ENCODE results near the gene MIER1.
"Not testable (repeated sequence)": the region's sequence is repeated elsewhere in the genome, so short reads cannot be mapped to it uniquely, and the experiment has no call there.

Gene MIER1

DNA sequence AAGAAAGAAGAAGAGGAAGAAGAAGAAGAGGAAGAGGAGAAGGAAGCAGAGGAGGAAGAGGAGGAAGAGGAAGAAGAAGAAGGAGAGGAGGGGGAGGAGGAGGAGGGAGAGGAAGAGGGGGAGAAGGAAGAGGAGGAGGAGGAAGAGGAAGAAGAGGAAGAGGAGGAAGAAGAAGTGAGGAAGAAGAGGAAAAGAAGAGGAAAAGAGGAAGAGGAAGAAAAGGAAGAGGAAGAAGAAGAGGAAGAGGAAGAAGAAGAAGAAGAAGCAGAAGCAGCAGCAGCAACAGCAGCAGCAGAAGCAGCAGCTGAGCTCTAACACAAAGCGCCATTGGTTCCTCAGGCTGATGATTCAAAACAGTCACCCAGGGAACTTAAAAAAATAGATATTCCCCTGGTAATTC, 34.2 kb upstream of the MIER1 start:
- Histone ChIP-seq H3K27me3 (ENCODE audit: insufficient read depth, low read length, poor library complexity, severe bottlenecking) (no peaks in the 10 kb centered on the region), H3K36me3 (ENCODE audit: insufficient read depth, low read length) (no peaks in the 10 kb centered on the region), H4K20me1 (ENCODE audit: insufficient read depth, low read length, poor library complexity, severe bottlenecking) (no peaks in the 10 kb centered on the region), H3K4me2 (ENCODE audit: low read depth, low read length, poor library complexity, severe bottlenecking) (no peak overlapping the region), H3F3A (ENCODE audit: low read depth) (no peaks in the 10 kb centered on the region), H2AFZ (ENCODE audit: low read length) (no peak overlapping the region), H3K79me2 (ENCODE audit: insufficient read depth, low read length) (no peaks in the 10 kb centered on the region), H3K4me1 (ENCODE audit: insufficient read depth, low read length, poor library complexity, severe bottlenecking) (no peaks in the 10 kb centered on the region), H3K9me2 (replicated peaks; ENCODE audit: low read depth, low read length) (no peaks in the 10 kb centered on the region), H3K9ac (ENCODE audit: low read depth, low read length, poor library complexity, severe bottlenecking) (no peak overlapping the region), H3K9me3 (ENCODE audit: insufficient read depth, low read depth, low read length) (no peaks in the 10 kb centered on the region), H3K4me3 (ENCODE audit: low read length, poor library complexity, severe bottlenecking) (no peak overlapping the region)
- TF ChIP-seq, protein P1, sequence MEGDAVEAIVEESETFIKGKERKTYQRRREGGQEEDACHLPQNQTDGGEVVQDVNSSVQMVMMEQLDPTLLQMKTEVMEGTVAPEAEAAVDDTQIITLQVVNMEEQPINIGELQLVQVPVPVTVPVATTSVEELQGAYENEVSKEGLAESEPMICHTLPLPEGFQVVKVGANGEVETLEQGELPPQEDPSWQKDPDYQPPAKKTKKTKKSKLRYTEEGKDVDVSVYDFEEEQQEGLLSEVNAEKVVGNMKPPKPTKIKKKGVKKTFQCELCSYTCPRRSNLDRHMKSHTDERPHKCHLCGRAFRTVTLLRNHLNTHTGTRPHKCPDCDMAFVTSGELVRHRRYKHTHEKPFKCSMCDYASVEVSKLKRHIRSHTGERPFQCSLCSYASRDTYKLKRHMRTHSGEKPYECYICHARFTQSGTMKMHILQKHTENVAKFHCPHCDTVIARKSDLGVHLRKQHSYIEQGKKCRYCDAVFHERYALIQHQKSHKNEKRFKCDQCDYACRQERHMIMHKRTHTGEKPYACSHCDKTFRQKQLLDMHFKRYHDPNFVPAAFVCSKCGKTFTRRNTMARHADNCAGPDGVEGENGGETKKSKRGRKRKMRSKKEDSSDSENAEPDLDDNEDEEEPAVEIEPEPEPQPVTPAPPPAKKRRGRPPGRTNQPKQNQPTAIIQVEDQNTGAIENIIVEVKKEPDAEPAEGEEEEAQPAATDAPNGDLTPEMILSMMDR (conservative IDR thresholded peaks at IDR 0.05; ENCODE audit: low read length), result no peak
- no peak for TF ChIP-seq EZH2phosphoT487 (IDR thresholded peaks at IDR 0.05; ENCODE audit: borderline replicate concordance)

DNA sequence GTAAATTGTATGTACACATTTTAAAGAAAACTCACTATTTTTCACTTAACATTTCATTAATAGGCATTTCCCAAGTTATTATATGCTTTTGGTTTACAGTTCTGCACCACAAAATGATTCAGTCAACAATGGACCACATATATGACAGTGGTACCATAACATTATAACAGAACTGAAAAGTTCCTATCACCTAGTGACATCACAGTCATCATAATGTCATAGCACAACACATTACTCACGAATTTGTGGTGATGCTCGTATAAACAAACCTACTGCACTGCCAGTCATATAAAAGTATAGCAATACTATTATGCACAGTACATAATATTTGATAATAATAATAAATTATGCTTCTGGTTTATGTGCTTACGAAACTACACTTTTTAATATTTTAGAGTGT, 31.1 kb upstream of the MIER1 start:
- no peaks in the 10 kb centered on the region for H4K20me1 ChIP-seq (ENCODE audit: insufficient read depth, low read length, poor library complexity, severe bottlenecking)
- no peaks in the 10 kb centered on the region for H3F3A ChIP-seq (ENCODE audit: low read depth)
- H3K9ac ChIP-seq (ENCODE audit: low read depth, low read length, poor library complexity, severe bottlenecking), result no peak overlapping the region
- no peaks in the 10 kb centered on the region for H3K4me1 ChIP-seq (ENCODE audit: insufficient read depth, low read length, poor library complexity, severe bottlenecking)
- H3K9me3 ChIP-seq (ENCODE audit: insufficient read depth, low read depth, low read length), result no peaks in the 10 kb centered on the region
- no peaks in the 10 kb centered on the region for H3K27me3 ChIP-seq (ENCODE audit: insufficient read depth, low read length, poor library complexity, severe bottlenecking)
- no peak overlapping the region for H3K4me3 ChIP-seq (ENCODE audit: low read length, poor library complexity, severe bottlenecking)
- H2AFZ ChIP-seq (ENCODE audit: low read length), result no peak overlapping the region
- TF ChIP-seq, protein P1 (conservative IDR thresholded peaks at IDR 0.05; ENCODE audit: low read length), result no peak
- TF ChIP-seq EZH2phosphoT487 (IDR thresholded peaks at IDR 0.05; ENCODE audit: borderline replicate concordance), result no peak
- H3K36me3 ChIP-seq (ENCODE audit: insufficient read depth, low read length), result no peaks in the 10 kb centered on the region
- H3K79me2 ChIP-seq (ENCODE audit: insufficient read depth, low read length), result no peaks in the 10 kb centered on the region
- H3K4me2 ChIP-seq (ENCODE audit: low read depth, low read length, poor library complexity, severe bottlenecking), result no peak overlapping the region
- no peaks in the 10 kb centered on the region for H3K9me2 ChIP-seq (replicated peaks; ENCODE audit: low read depth, low read length)

DNA sequence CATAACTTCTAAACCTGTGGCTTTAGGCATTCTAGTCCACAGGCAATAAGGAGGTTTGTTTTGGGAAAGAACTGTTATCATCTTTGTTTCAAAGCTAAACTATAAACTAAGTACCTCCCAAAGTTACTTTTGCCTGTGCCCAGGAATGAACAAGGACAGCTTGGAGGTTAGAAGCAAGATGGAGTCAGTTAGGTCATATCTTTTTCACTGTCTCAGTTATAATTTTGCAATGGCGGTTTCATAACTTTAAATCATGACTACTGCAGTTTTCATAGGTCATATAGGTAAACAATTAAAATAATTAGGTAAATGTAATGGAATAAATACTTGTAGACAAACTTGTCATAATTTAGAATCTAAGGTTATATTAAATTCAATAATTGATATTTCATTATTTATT, 9.6 kb upstream of the MIER1 start:
- not testable (repeated sequence) for H3K9ac ChIP-seq (ENCODE audit: low read depth, low read length, poor library complexity, severe bottlenecking); H3F3A ChIP-seq (ENCODE audit: low read depth); H3K4me1 ChIP-seq (ENCODE audit: insufficient read depth, low read length, poor library complexity, severe bottlenecking); H4K20me1 ChIP-seq (ENCODE audit: insufficient read depth, low read length, poor library complexity, severe bottlenecking); H3K9me2 ChIP-seq (replicated peaks; ENCODE audit: low read depth, low read length); H2AFZ ChIP-seq (ENCODE audit: low read length); H3K27me3 ChIP-seq (ENCODE audit: insufficient read depth, low read length, poor library complexity, severe bottlenecking); H3K4me3 ChIP-seq (ENCODE audit: low read length, poor library complexity, severe bottlenecking); H3K4me2 ChIP-seq (ENCODE audit: low read depth, low read length, poor library complexity, severe bottlenecking); H3K36me3 ChIP-seq (ENCODE audit: insufficient read depth, low read length); H3K79me2 ChIP-seq (ENCODE audit: insufficient read depth, low read length)
- H3K9me3 ChIP-seq (ENCODE audit: insufficient read depth, low read depth, low read length), result peaks cover 11% of the 10 kb centered on the region; the same call in 1 of the 2 replicates

DNA sequence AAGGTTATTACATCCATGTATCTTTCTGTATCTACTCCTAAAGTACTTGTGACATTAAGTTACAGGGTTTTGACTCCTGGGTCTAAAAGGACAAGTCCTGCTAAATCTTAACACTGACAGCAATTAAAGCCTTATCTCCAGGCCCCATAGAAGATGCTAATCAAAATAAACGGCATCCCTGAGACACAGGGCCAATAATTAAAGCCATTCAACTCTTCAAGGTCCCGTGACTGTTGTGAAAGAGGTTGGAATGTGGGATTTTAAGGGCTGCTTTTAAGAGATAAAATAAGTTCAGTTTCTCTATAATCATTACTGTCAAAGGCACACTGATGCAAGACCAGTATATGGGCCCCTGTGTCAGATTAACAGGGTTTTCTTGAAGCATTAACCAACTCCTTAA, 8.5 kb upstream of the MIER1 start:
- no peaks in the 10 kb centered on the region for H3K36me3 ChIP-seq (ENCODE audit: insufficient read depth, low read length)

More for the DNA sequence above, 8.5 kb upstream of the MIER1 start:
- no peaks in the 10 kb centered on the region for H3F3A ChIP-seq (ENCODE audit: low read depth)
- peaks cover 11% of the 10 kb centered on the region; the same call in 1 of the 2 replicates for H3K9me3 ChIP-seq (ENCODE audit: insufficient read depth, low read depth, low read length)
- no peak overlapping the region for H2AFZ ChIP-seq (ENCODE audit: low read length)
- no peaks in the 10 kb centered on the region for H4K20me1 ChIP-seq (ENCODE audit: insufficient read depth, low read length, poor library complexity, severe bottlenecking)
- H3K79me2 ChIP-seq (ENCODE audit: insufficient read depth, low read length), result no peaks in the 10 kb centered on the region
- no peaks in the 10 kb centered on the region for H3K27me3 ChIP-seq (ENCODE audit: insufficient read depth, low read length, poor library complexity, severe bottlenecking)
- TF ChIP-seq, protein P1 (conservative IDR thresholded peaks at IDR 0.05; ENCODE audit: low read length), result no peak
- no peak for TF ChIP-seq EZH2phosphoT487 (IDR thresholded peaks at IDR 0.05; ENCODE audit: borderline replicate concordance)
- no peak overlapping the region for H3K9ac ChIP-seq (ENCODE audit: low read depth, low read length, poor library complexity, severe bottlenecking)
- H3K4me2 ChIP-seq (ENCODE audit: low read depth, low read length, poor library complexity, severe bottlenecking), result no peak overlapping the region
- no peaks in the 10 kb centered on the region for H3K9me2 ChIP-seq (replicated peaks; ENCODE audit: low read depth, low read length)
- no peak overlapping the region for H3K4me3 ChIP-seq (ENCODE audit: low read length, poor library complexity, severe bottlenecking)
- peaks cover 4% of the 10 kb centered on the region for H3K4me1 ChIP-seq (ENCODE audit: insufficient read depth, low read length, poor library complexity, severe bottlenecking)
